Calu3 (cell line): ENCODE measurements around the gene HS3ST3B1. TPM values are rescaled to one million over a fixed set of nuclear protein-coding genes. Genes with fewer than 3 reads are reported as not detected.

Experiments
- BruUV-seq: library from RNA; stranded (reverse); fragments of 400-500 nt; replicated peaks from 2 replicates; lab custom pipeline; 2021; lab: Mats Ljungman, UMichigan
- CTCF ChIA-PET: fragments of 300-600 bp; sonication (Branson Sonifier 250); formaldehyde crosslinking; loops from one replicate; lab custom pipeline; 2022; ENCODE audit warnings: antibody characterized with exemption; lab: Charles Lee
- DNase-seq: peaks from one replicate; pipeline ENCODE4 v3.0.0; 2022
- H3K27ac Mint-ChIP-seq: one replicate; pipeline ENCODE4 v1.8.0; 2022; ENCODE audit warnings: mixed read lengths; ENCODE audit not compliant: unreplicated experiment
- H3K27me3 Mint-ChIP-seq: one replicate; pipeline ENCODE4 v1.8.0; 2022; ENCODE audit warnings: mixed read lengths; ENCODE audit not compliant: unreplicated experiment
- H3K36me3 Mint-ChIP-seq: one replicate; pipeline ENCODE4 v1.8.0; 2022; ENCODE audit warnings: mild to moderate bottlenecking, moderate library complexity, mixed read lengths; ENCODE audit not compliant: insufficient read depth, unreplicated experiment
- H3K4me1 Mint-ChIP-seq: one replicate; pipeline ENCODE4 v1.8.0; 2022; ENCODE audit warnings: mild to moderate bottlenecking, low read depth, mixed read lengths; ENCODE audit not compliant: unreplicated experiment
- H3K4me3 Mint-ChIP-seq: one replicate; pipeline ENCODE4 v1.8.0; 2022; ENCODE audit warnings: mild to moderate bottlenecking, low read depth, moderate library complexity, mixed read lengths; ENCODE audit not compliant: unreplicated experiment
- H3K9me3 Mint-ChIP-seq: one replicate; pipeline ENCODE4 v1.8.0; 2022; ENCODE audit warnings: low read depth, mixed read lengths; ENCODE audit not compliant: unreplicated experiment
- intact Hi-C: fragments of 100-400 bp; cut with micrococcal nuclease; formaldehyde crosslinking; loops from one replicate; pipeline ENCODE4 v1.10.0; 2022; ENCODE audit not compliant: unreplicated experiment
- total RNA-seq: library from RNA; stranded (reverse); gene quantifications from 2 replicates; pipeline ENCODE4 v1.2.3, GENCODE V29; 2022
- TF ChIP-seq, protein P1 (sequence below): fragments of 200-600 bp; IDR thresholded peaks from one replicate; pipeline ENCODE4 v1.8.0; 2022; ENCODE audit warnings: antibody characterized with exemption; ENCODE audit not compliant: unreplicated experiment

The HS3ST3B1 gene
- total RNA-seq, 1 experiment from 2014 or later: 0.80 TPM

DNA sequence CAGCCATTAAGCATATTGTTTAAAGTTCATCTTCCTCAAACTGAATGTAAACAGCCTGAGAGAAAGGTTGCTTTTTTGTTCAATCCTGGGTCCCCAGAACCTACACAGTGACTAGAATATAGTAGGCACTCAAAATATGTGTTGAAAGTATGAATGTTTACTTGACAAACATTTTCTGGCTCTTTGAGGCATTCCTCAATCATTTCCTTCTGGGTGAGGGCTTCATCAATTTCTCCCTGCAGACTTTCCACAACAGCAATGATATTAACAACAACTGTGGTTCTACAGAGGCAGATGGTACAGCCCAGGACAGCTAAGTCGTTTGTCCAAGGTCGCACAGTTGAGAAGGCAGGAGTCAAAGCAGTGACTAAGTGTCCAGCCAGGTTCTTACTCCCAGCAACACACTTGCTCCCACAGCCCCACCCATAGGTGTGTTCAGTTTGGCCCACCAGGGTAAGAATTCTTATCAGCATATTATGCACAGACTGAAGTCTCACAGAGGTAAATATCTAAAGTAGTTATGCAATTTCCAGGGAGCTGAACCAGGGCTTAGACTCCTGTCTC, 61.1 kb downstream of the HS3ST3B1 start:
- no peaks in the 10 kb centered on the region for H3K4me1 Mint-ChIP-seq
- DNase-seq: no peak
- H3K9me3 Mint-ChIP-seq: peaks cover 6% of the 10 kb centered on the region
- intact Hi-C loops: no loop called here
- BruUV-seq: no TSS peak
- no peaks in the 10 kb centered on the region for H3K36me3 Mint-ChIP-seq
- TF ChIP-seq, protein P1, sequence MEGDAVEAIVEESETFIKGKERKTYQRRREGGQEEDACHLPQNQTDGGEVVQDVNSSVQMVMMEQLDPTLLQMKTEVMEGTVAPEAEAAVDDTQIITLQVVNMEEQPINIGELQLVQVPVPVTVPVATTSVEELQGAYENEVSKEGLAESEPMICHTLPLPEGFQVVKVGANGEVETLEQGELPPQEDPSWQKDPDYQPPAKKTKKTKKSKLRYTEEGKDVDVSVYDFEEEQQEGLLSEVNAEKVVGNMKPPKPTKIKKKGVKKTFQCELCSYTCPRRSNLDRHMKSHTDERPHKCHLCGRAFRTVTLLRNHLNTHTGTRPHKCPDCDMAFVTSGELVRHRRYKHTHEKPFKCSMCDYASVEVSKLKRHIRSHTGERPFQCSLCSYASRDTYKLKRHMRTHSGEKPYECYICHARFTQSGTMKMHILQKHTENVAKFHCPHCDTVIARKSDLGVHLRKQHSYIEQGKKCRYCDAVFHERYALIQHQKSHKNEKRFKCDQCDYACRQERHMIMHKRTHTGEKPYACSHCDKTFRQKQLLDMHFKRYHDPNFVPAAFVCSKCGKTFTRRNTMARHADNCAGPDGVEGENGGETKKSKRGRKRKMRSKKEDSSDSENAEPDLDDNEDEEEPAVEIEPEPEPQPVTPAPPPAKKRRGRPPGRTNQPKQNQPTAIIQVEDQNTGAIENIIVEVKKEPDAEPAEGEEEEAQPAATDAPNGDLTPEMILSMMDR: no peak
- H3K27me3 Mint-ChIP-seq: no peaks in the 10 kb centered on the region
- no peak overlapping the region for H3K27ac Mint-ChIP-seq
- CTCF ChIA-PET: no interaction called here
- no peak overlapping the region for H3K4me3 Mint-ChIP-seq

DNA sequence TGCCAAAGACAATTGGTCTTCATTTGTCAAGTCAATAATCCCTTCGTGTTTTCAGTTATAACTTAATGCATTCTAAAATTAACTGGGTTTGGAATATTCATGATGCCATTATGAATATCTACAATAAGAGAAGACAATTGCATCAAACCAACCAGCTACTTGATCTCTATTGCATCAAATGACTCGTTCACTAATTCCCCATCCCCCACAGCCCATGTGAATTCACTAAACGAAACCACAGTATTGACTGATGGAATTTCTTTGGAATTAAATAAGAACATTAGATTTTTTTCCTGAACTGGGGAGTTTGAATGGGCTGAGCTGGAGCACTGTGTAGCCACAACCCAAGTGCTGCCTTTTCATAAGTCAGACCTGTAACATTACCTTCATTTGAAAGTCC, 65.3 kb downstream of the HS3ST3B1 start:
- H3K4me1 Mint-ChIP-seq: no peaks in the 10 kb centered on the region
- TF ChIP-seq, protein P1: no peak
- H3K4me3 Mint-ChIP-seq: no peak overlapping the region
- CTCF ChIA-PET: no interaction called here
- H3K9me3 Mint-ChIP-seq: peaks cover 14% of the 10 kb centered on the region
- no peaks in the 10 kb centered on the region for H3K27me3 Mint-ChIP-seq
- no peak overlapping the region for H3K27ac Mint-ChIP-seq
- H3K36me3 Mint-ChIP-seq: no peaks in the 10 kb centered on the region
- BruUV-seq: no TSS peak
- intact Hi-C loops: no loop called here
- no peak for DNase-seq

DNA sequence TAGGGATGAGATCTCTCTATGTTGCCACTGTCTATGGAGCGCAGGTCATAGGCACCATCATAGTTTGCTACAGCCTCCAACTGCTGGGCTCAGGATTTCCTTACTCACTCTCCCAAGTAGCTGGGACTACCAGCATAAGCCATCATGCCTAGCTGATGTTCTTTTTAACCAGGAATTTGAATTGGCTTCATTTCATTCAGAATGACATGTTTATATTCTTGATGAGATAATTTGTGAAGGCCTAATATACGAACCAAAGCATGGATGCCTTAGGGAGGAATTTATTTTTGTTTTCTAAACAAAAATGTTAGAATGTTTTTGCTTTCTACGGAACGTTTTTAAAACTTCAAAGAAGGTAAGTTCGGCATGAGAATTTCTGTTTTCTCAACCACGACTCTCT, 71.6 kb downstream of the HS3ST3B1 start:
- Mint-ChIP-seq H3K9me3 (peaks cover 18% of the 10 kb centered on the region), H3K36me3 (no peaks in the 10 kb centered on the region), H3K4me3 (no peak overlapping the region), H3K27ac (no peak overlapping the region), H3K4me1 (no peaks in the 10 kb centered on the region), H3K27me3 (no peaks in the 10 kb centered on the region)
- TF ChIP-seq, protein P1: no peak
- no TSS peak for BruUV-seq
- CTCF ChIA-PET: no interaction called here
- intact Hi-C loops: no loop called here
- DNase-seq: no peak

DNA sequence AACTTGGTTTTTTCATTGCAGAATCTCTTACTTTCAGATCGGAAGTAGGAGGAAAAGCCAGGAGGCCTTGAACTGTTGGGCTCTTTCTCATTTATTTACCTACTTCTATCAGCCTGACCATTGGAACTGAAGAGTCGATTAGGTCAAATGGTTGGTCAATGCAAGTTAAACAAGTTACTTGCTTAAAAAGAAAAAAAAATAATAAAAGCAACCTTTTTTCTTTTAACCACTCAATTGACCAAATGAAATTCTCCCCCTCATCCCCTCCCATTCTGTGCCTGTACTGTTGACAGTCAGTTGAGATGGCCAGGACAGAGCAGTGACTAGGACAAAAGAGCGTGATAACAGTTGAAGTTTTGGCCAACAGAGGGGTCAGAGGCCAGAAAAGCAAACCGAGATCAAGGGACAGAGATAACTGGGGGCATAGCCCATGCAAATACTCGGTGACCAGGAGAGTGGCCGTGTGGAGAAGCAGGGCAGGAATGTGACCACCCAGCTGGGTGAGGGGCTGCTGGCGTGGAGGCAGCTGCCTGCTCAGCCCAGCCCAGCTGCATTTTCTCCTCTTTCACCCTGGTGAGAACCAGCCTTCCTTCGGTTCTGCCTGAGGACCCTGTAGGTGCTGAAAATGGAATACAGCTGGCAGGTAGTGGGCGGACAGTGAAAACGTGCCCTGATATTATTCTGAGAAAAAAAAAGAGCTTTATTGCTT, 72.2 kb downstream of the HS3ST3B1 start:
- BruUV-seq: no TSS peak
- H3K27ac Mint-ChIP-seq: no peak overlapping the region
- H3K4me3 Mint-ChIP-seq: no peak overlapping the region
- intact Hi-C loops: no loop called here
- CTCF ChIA-PET: no interaction called here
- no peaks in the 10 kb centered on the region for H3K4me1 Mint-ChIP-seq
- no peaks in the 10 kb centered on the region for H3K27me3 Mint-ChIP-seq
- H3K9me3 Mint-ChIP-seq: peaks cover 16% of the 10 kb centered on the region
- H3K36me3 Mint-ChIP-seq: no peaks in the 10 kb centered on the region
- TF ChIP-seq, protein P1: no peak
- no peak for DNase-seq
